ENCODE data around the gene MYCBPAP. TPM values are rescaled to one million over a fixed set of nuclear protein-coding genes. Genes with fewer than 3 reads are reported as not detected.
A peak's percentile ranks its signal among the peaks of the same experiment; 100 is the strongest.

The MYCBPAP gene
- total RNA-seq, 1 experiment from 2014 or later = 2.7 TPM

- peaks cover 1% of the 10 kb centered on the region; the same call in 1 of the 2 replicates for H3K36me3 ChIP-seq (ENCODE audit: control insufficient read depth, insufficient read depth, low read length)
- H3K4me3 Mint-ChIP-seq (ENCODE audit: unreplicated experiment) = peak overlapping the region; percentile 77
- H3K27me3 ChIP-seq (replicated peaks; ENCODE audit: control insufficient read depth, insufficient read depth, low read length) = no peaks in the 10 kb centered on the region
- ChIA-PET CTCF (interaction anchor here (0.6 to 3.2 kb wide), 7 partner anchors 16 to 161 kb away, joined by 3 to 35 read pairs (median 7); partner anchors contain the start of gene CACNA1G), POLR2A (no interaction called here)
- no peaks in the 10 kb centered on the region for H3K9me3 Mint-ChIP-seq (ENCODE audit: unreplicated experiment)
- peak overlapping the region; percentile 39 for H3K27ac Mint-ChIP-seq (ENCODE audit: unreplicated experiment)
- TF ChIP-seq, protein P1, sequence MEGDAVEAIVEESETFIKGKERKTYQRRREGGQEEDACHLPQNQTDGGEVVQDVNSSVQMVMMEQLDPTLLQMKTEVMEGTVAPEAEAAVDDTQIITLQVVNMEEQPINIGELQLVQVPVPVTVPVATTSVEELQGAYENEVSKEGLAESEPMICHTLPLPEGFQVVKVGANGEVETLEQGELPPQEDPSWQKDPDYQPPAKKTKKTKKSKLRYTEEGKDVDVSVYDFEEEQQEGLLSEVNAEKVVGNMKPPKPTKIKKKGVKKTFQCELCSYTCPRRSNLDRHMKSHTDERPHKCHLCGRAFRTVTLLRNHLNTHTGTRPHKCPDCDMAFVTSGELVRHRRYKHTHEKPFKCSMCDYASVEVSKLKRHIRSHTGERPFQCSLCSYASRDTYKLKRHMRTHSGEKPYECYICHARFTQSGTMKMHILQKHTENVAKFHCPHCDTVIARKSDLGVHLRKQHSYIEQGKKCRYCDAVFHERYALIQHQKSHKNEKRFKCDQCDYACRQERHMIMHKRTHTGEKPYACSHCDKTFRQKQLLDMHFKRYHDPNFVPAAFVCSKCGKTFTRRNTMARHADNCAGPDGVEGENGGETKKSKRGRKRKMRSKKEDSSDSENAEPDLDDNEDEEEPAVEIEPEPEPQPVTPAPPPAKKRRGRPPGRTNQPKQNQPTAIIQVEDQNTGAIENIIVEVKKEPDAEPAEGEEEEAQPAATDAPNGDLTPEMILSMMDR (IDR thresholded peaks at IDR 0.05; ENCODE audit: insufficient read depth in 1 of 2, low read depth in 1 of 2, low read length in 1 of 2, severe bottlenecking in 1 of 2, unreplicated experiment in 1 of 2) = no peak
- BruUV-seq (replicated peaks) = no TSS peak
- no peaks in the 10 kb centered on the region for H3K27me3 Mint-ChIP-seq (ENCODE audit: insufficient read depth, unreplicated experiment)
- H3K4me1 ChIP-seq = peaks cover 60% of the 10 kb centered on the region
- H3K36me3 Mint-ChIP-seq (ENCODE audit: insufficient read depth, unreplicated experiment) = peaks cover 35% of the 10 kb centered on the region
- intact Hi-C loops (cut with micrococcal nuclease; ENCODE audit: unreplicated experiment) = loop anchor here (10.0 kb wide), 1 partner anchor 240 kb away; no protein-coding TSS in a partner anchor
- no peak for DNase-seq
- peaks cover 61% of the 10 kb centered on the region for H3K4me1 Mint-ChIP-seq (ENCODE audit: low read depth, unreplicated experiment)
- no peaks in the 10 kb centered on the region for H3K9me3 ChIP-seq
- no peak overlapping the region for H3K4me3 ChIP-seq (ENCODE audit: low read depth, low read length)
These were observed 36.3 kb downstream of the MYCBPAP start for GRCh38 chr17:50544516-50544915.

GRCh38 chr17:50545311-50545710 lies 37.1 kb downstream of the MYCBPAP start:
- intact Hi-C loops (cut with micrococcal nuclease; ENCODE audit: unreplicated experiment) = loop anchor here (10.0 kb wide), 1 partner anchor 239 kb away; no protein-coding TSS in a partner anchor
- CTCF ChIA-PET = interaction anchor here (0.6 to 1.7 kb wide), 3 partner anchors 81 to 224 kb away, joined by 4 to 7 read pairs (median 5); no protein-coding TSS in a partner anchor
- H3K4me1 Mint-ChIP-seq (ENCODE audit: low read depth, unreplicated experiment) = peaks cover 53% of the 10 kb centered on the region
- H3K4me3 Mint-ChIP-seq (ENCODE audit: unreplicated experiment) = no peak overlapping the region
- Histone ChIP-seq H3K27me3 (replicated peaks; ENCODE audit: control insufficient read depth, insufficient read depth, low read length) (no peaks in the 10 kb centered on the region), H3K9me3 (no peaks in the 10 kb centered on the region), H3K4me1 (peaks cover 52% of the 10 kb centered on the region), H3K4me3 (ENCODE audit: low read depth, low read length) (no peak overlapping the region), H3K36me3 (ENCODE audit: control insufficient read depth, insufficient read depth, low read length) (peaks cover 5% of the 10 kb centered on the region)
- POLR2A ChIA-PET = no interaction called here
- H3K27me3 Mint-ChIP-seq (ENCODE audit: insufficient read depth, unreplicated experiment) = no peaks in the 10 kb centered on the region
- peaks cover 29% of the 10 kb centered on the region for H3K36me3 Mint-ChIP-seq (ENCODE audit: insufficient read depth, unreplicated experiment)
- no peak for DNase-seq
- H3K9me3 Mint-ChIP-seq (ENCODE audit: unreplicated experiment) = no peaks in the 10 kb centered on the region
- TF ChIP-seq, protein P1 (IDR thresholded peaks at IDR 0.05; ENCODE audit: insufficient read depth in 1 of 2, low read depth in 1 of 2, low read length in 1 of 2, severe bottlenecking in 1 of 2, unreplicated experiment in 1 of 2) = no peak
- BruUV-seq (replicated peaks) = no TSS peak
- peak overlapping the region; percentile 39 for H3K27ac Mint-ChIP-seq (ENCODE audit: unreplicated experiment)

GRCh38 chr17:50546701-50547034 lies 38.4 kb downstream of the MYCBPAP start:
- TF ChIP-seq, protein P1 (IDR thresholded peaks at IDR 0.05; ENCODE audit: insufficient read depth in 1 of 2, low read depth in 1 of 2, low read length in 1 of 2, severe bottlenecking in 1 of 2, unreplicated experiment in 1 of 2) = no peak

More at GRCh38 chr17:50546701-50547034, 38.4 kb downstream of the MYCBPAP start:
- Mint-ChIP-seq H3K4me3 (ENCODE audit: unreplicated experiment) (peak overlapping the region; percentile 80), H3K36me3 (ENCODE audit: insufficient read depth, unreplicated experiment) (peaks cover 26% of the 10 kb centered on the region), H3K4me1 (ENCODE audit: low read depth, unreplicated experiment) (peaks cover 45% of the 10 kb centered on the region), H3K27me3 (ENCODE audit: insufficient read depth, unreplicated experiment) (no peaks in the 10 kb centered on the region), H3K9me3 (ENCODE audit: unreplicated experiment) (no peaks in the 10 kb centered on the region), H3K27ac (ENCODE audit: unreplicated experiment) (peak overlapping the region; percentile 72)
- H3K4me3 ChIP-seq (ENCODE audit: low read depth, low read length) = peak overlapping the region; percentile 57
- no peaks in the 10 kb centered on the region for H3K27me3 ChIP-seq (replicated peaks; ENCODE audit: control insufficient read depth, insufficient read depth, low read length)
- ChIA-PET CTCF (interaction anchor here (0.6 to 5.6 kb wide), 9 partner anchors 9 to 236 kb away, joined by 3 to 272 read pairs (median 6); partner anchors contain the start of genes CACNA1G and RSAD1), POLR2A (no interaction called here)
- no TSS peak for BruUV-seq (replicated peaks)
- H3K4me1 ChIP-seq = peaks cover 39% of the 10 kb centered on the region
- no peak for DNase-seq
- intact Hi-C loops (cut with micrococcal nuclease; ENCODE audit: unreplicated experiment) = loop anchor here (1.0 to 10.0 kb wide), 9 partner anchors 14 to 410 kb away; partner anchors contain the start of gene CACNA1G
- H3K36me3 ChIP-seq (ENCODE audit: control insufficient read depth, insufficient read depth, low read length) = peaks cover 7% of the 10 kb centered on the region
- H3K9me3 ChIP-seq = no peaks in the 10 kb centered on the region
